AG09309 (cell line): ENCODE results near the gene SLC13A4.

ENCODE experiments used
- DNase-seq: peaks from one replicate; pipeline ENCODE4 v3.0.0-alpha.2; 2010; ENCODE audit warnings: low read depth
- H3K4me3 ChIP-seq: 2 replicates; pipeline ENCODE4 v1.5.1; 2011; ENCODE audit warnings: mild to moderate bottlenecking, low read depth, low read length, moderate library complexity; ENCODE audit not compliant: control insufficient read depth
- CTCF ChIP-seq: IDR thresholded peaks from 2 replicates; pipeline ENCODE4 v1.5.1; 2011; ENCODE audit warnings: mild to moderate bottlenecking, low read depth, low read length, inconsistent platforms; ENCODE audit not compliant: insufficient read depth, control insufficient read depth; ENCODE audit errors: missing control alignments

The SLC13A4 gene

GRCh38 chr7:135753616-135754413 lies 25.8 kb upstream of the SLC13A4 start:
- no peak for TF ChIP-seq CTCF
- DNase-seq, result no peak
- no peak overlapping the region for H3K4me3 ChIP-seq

GRCh38 chr7:135748770-135749169 lies 20.8 kb upstream of the SLC13A4 start, which contains the start of gene FAM180A:
TSS of gene FAM180A (minus strand) at chr7:135748813. CDS start at chr7:135748580, 233 bp downstream.
- no peak for TF ChIP-seq CTCF
- peak within 1 kb of the TSS; percentile 38 for H3K4me3 ChIP-seq
- peak; percentile 69 for DNase-seq

- no peak for DNase-seq
- TF ChIP-seq CTCF, result no peak
- H3K4me3 ChIP-seq, result peak overlapping the region; percentile 38
Measured at GRCh38 chr7:135747366-135747765, 19.4 kb upstream of the SLC13A4 start.

GRCh38 chr7:135745703-135746312 lies 17.8 kb upstream of the SLC13A4 start:
- no peak for TF ChIP-seq CTCF
- H3K4me3 ChIP-seq, result no peak overlapping the region
- DNase-seq, result peak; percentile 92

GRCh38 chr7:135744938-135745702 lies 17.1 kb upstream of the SLC13A4 start:
- H3K4me3 ChIP-seq, result no peak overlapping the region
- peak; percentile 79 for DNase-seq
- no peak for TF ChIP-seq CTCF

- H3K4me3 ChIP-seq, result no peak overlapping the region; the same call in 1 of the 2 replicates
- no peak for TF ChIP-seq CTCF
- peak; percentile 42 for DNase-seq
Measured at GRCh38 chr7:135743907-135744731, 16.1 kb upstream of the SLC13A4 start.
